HG03039 (cell line): ENCODE data around the gene IL1RAP.

Source experiments
- ATAC-seq: cut with Tn5 transposase; IDR thresholded peaks from one replicate; pipeline ENCODE4 v1.9.1; 2021; ENCODE audit warnings: mild to moderate bottlenecking, moderate library complexity; ENCODE audit not compliant: unreplicated experiment

IL1RAP gene

GRCh38 chr3:190706582-190706981 lies 192.7 kb downstream of the IL1RAP start:
- ATAC-seq, result no peak
